HepG2 (cell line): ENCODE data around the gene ANKRD11. TPM values are rescaled to one million over a fixed set of nuclear protein-coding genes. Genes with fewer than 3 reads are reported as not detected.

Experiments used
- ATAC-seq: fragments of 200-7000 bp; cut with Tn5 transposase; 3 replicates; pipeline ENCODE4 v1.9.1; 2020; ENCODE audit warnings: mild to moderate bottlenecking, moderate library complexity
- BruUV-seq: library from RNA; stranded (reverse); fragments of 400-500 nt; replicated peaks from 2 replicates; lab custom pipeline; 2021; lab: Mats Ljungman, UMichigan
- CTCF ChIA-PET: fragments of 300-600 bp; formaldehyde crosslinking; extraction: SDS; loops from one replicate; lab custom pipeline; 2021; ENCODE audit warnings: low total read pairs, inconsistent platforms, low intra/inter-chr PET ratio; lab: Yijun Ruan, JAX
- POLR2A ChIA-PET: fragments of 350-600 bp; sonication (Branson Sonifier 250); formaldehyde crosslinking; loops from one replicate; lab custom pipeline; 2020; ENCODE audit warnings: antibody characterized with exemption, inconsistent platforms; lab: Yijun Ruan, JAX
- DNase-seq: peaks from one replicate; pipeline ENCODE4 v3.0.0-alpha.2; 2015; ENCODE audit warnings: low spot score
- FAIRE-seq: peaks from 3 replicates; lab custom pipeline; 2011; peaks lifted over from hg19 to GRCh38; lab: Jason Lieb, UNC
- H2AFZ ChIP-seq: one replicate; pipeline ENCODE4 v1.6.1; 2011; ENCODE audit warnings: low read length, inconsistent platforms
- H3K27ac ChIP-seq: fragments of 300-600 bp; 3 replicates; pipeline ENCODE4 v1.8.0; 2011; ENCODE audit warnings: mixed run types, mild to moderate bottlenecking, mixed read lengths, low read length, inconsistent platforms; ENCODE audit not compliant: insufficient read depth; ENCODE audit errors: extremely low read length
- H3K27me3 ChIP-seq, 2 experiments: fragments of 200-600 bp in 1 of 2; 2 replicates in 1 of 2; 3 replicates in 1 of 2; pipeline versions ENCODE4 v1.6.0 to v1.8.0; 2011; ENCODE audit warnings: low read length in 2 of 2, mild to moderate bottlenecking in 2 of 2, moderate library complexity in 2 of 2, inconsistent platforms in 1 of 2; ENCODE audit not compliant: insufficient read depth in 2 of 2, control insufficient read depth in 1 of 2
- H3K36me3 ChIP-seq, 2 experiments: fragments of 200-600 bp in 1 of 2; replicated peaks in 1 of 2; 2 replicates in 1 of 2; 3 replicates in 1 of 2; pipeline versions ENCODE4 v1.5.1 to v1.8.0; 2011; ENCODE audit warnings: low read length in 2 of 2, inconsistent platforms in 1 of 2; ENCODE audit not compliant: insufficient read depth in 2 of 2, control insufficient read depth in 1 of 2
- H3K4me1 ChIP-seq: 2 replicates; pipeline ENCODE4 v1.5.1; 2012; ENCODE audit warnings: low read length, inconsistent platforms; ENCODE audit not compliant: insufficient read depth
- H3K4me2 ChIP-seq: 2 replicates; pipeline ENCODE4 v1.6.0; 2011; ENCODE audit warnings: low read depth, low read length, inconsistent platforms
- H3K4me3 ChIP-seq, 3 experiments: fragments of 200-600 bp in 1 of 3; sonication (generic), shearing (Covaris generic) in 1 of 3; replicated peaks in 1 of 3; 2 replicates each; pipeline ENCODE4 v1.5.1; 2011 to 2016; ENCODE audit warnings: low read length in 3 of 3, inconsistent platforms in 2 of 3, low read depth in 2 of 3, mild to moderate bottlenecking in 2 of 3, control low read depth in 1 of 3, mixed read lengths in 1 of 3; ENCODE audit not compliant: insufficient read depth in 1 of 3
- H3K79me2 ChIP-seq: one replicate; pipeline ENCODE4 v1.6.1; 2011; ENCODE audit warnings: low read length, inconsistent platforms; ENCODE audit not compliant: insufficient read depth
- H3K9ac ChIP-seq: 2 replicates; pipeline ENCODE4 v1.6.0; 2011; ENCODE audit warnings: mild to moderate bottlenecking, low read depth, low read length, inconsistent platforms; ENCODE audit not compliant: insufficient read depth
- H3K9me3 ChIP-seq: 2 replicates; pipeline ENCODE4 v1.5.1; 2012; ENCODE audit warnings: mild to moderate bottlenecking, low read length
- H4K20me1 ChIP-seq: 2 replicates; pipeline ENCODE4 v1.6.0; 2011; ENCODE audit warnings: inconsistent platforms, mild to moderate bottlenecking, low read length, moderate library complexity; ENCODE audit not compliant: insufficient read depth
- AKAP8 ChIP-seq: sonication (generic); formaldehyde crosslinking; IDR thresholded peaks from 2 replicates; pipeline ENCODE4 v1.5.1; 2020; ENCODE audit warnings: mild to moderate bottlenecking, missing genetic modification reagents
- KDM5A ChIP-seq: fragments of 200-600 bp; sonication (generic); IDR thresholded peaks from 2 replicates; pipeline ENCODE4 v1.7.0; 2018; ENCODE audit warnings: antibody characterized with exemption, mild to moderate bottlenecking, low read length, borderline replicate concordance
- RBM22 ChIP-seq: fragments of 200-400 bp; formaldehyde crosslinking; optimal IDR thresholded peaks from 2 replicates; pipeline ENCODE3; 2017; ENCODE audit warnings: mild to moderate bottlenecking, low read length, moderate library complexity
- ZNF121 ChIP-seq: sonication (generic); formaldehyde crosslinking; IDR thresholded peaks from 2 replicates; pipeline ENCODE4 v1.5.0; 2020; ENCODE audit warnings: mild to moderate bottlenecking, missing genetic modification reagents
- ZNF263 ChIP-seq: sonication (generic); formaldehyde crosslinking; IDR thresholded peaks from 2 replicates; pipeline ENCODE4 v1.4.0; 2020; ENCODE audit warnings: missing genetic modification reagents
- ZNF761 ChIP-seq: sonication (generic); formaldehyde crosslinking; conservative IDR thresholded peaks from 2 replicates; pipeline ENCODE4 v1.4.0; 2020; ENCODE audit warnings: mild to moderate bottlenecking, missing genetic modification reagents
- WGBS: methylation state at CpG from one replicate; pipeline ENCODE4 v1.1.6; 2017; ENCODE audit warnings: low lambda C conversion rate; 5-methylcytosine and 5-hydroxymethylcytosine counted together
- in situ Hi-C: cut with HindIII; loops from 2 replicates; pipeline ENCODE4 v1.10.0; 2017; ENCODE audit warnings: low pct_unique_long_range_greater_than_20kb; ENCODE audit not compliant: extremely low pct_ligation_motif_present
- intact Hi-C: fragments of 100-400 bp; cut with micrococcal nuclease; formaldehyde crosslinking; loops from one replicate; pipeline ENCODE4 v1.10.0; 2022; ENCODE audit not compliant: unreplicated experiment
- polyA plus RNA-seq, 8 experiments: library from polyadenylated mRNA; depleted of rRNA in 3 of 8; stranded (reverse) in 7 of 8; unstranded in 1 of 8; fragments of >200 nt; fragmentation: Illumina TruSeq in 4 of 8; extraction: Trizol in 4 of 8; gene quantifications; 2 replicates each; pipeline versions ENCODE4 v1.2.1 to v1.2.3, GENCODE V29; 2011 to 2016; ENCODE audit warnings: low read depth in 4 of 8, missing spikeins in 1 of 8, mixed read lengths in 1 of 8; ENCODE audit not compliant: insufficient read depth in 1 of 8
- total RNA-seq, 5 experiments: library from RNA; depleted of rRNA; stranded (reverse); fragments of >200 nt; fragmentation: Illumina TruSeq; extraction: Trizol; gene quantifications; 2 replicates each; pipeline ENCODE4 v1.2.3, GENCODE V29; 2016; ENCODE audit warnings: low read depth in 1 of 5

The ANKRD11 gene
- total and polyA plus RNA-seq, 2 of the 13 experiments (the other 11 are each of a cell fraction or from before 2014, with no cell fraction given) = 21.4 to 38.4 TPM

DNA sequence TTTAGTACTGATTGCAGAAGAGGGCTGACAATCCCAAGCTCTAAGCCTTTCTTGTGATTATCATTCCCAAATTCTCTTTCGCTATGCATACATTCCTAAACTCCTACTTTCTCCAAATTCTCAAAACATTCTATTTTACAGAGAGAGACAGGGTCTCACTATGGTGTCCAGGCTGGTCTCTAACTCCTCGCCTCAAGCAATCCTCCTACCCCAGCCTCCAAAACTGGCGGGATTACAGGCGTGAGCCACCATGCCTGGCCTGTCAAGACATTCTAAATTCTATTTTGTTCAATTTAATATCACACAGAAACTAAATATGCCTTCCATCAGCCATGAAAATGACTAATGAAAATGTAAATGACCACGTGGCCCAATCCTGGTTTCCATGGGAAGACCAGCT lies 39.8 kb downstream of the ANKRD11 start:
- Histone ChIP-seq H3K27me3 (no peaks in the 10 kb centered on the region), H2AFZ (no peak overlapping the region), H3K9ac (no peak overlapping the region), H3K36me3 (peaks cover 0 to 5% of the 10 kb centered on the region in 2 experiments; a peak in 3 of 5 replicates), H4K20me1 (peaks cover 100% of the 10 kb centered on the region), H3K9me3 (no peaks in the 10 kb centered on the region), H3K4me3 (no peak overlapping the region), H3K79me2 (peaks cover 94% of the 10 kb centered on the region), H3K27ac (no peak overlapping the region), H3K4me1 (peaks cover 79% of the 10 kb centered on the region), H3K4me2 (no peak overlapping the region)
- FAIRE-seq (no peak), ATAC-seq (no peak), DNase-seq (no peak)
- TF ChIP-seq KDM5A = no peak
- TF ChIP-seq RBM22 = peak; percentile 38
- TF ChIP-seq ZNF121 (CRISPR knock-in tag) = 0 out of 2 replicates have a peak, but pooled peaks have one; percentile 27
- CTCF ChIA-PET = no interaction called here
- WGBS = 94% methylated on average over 5 of the region's 5 CpGs
- intact Hi-C loops (no loop called here), in situ Hi-C loops (no loop called here)
- POLR2A ChIA-PET = interaction anchor here (1.3 kb wide), 1 partner anchor 86 kb away, joined by 3 read pairs; no protein-coding TSS in a partner anchor
- BruUV-seq = no TSS peak

DNA sequence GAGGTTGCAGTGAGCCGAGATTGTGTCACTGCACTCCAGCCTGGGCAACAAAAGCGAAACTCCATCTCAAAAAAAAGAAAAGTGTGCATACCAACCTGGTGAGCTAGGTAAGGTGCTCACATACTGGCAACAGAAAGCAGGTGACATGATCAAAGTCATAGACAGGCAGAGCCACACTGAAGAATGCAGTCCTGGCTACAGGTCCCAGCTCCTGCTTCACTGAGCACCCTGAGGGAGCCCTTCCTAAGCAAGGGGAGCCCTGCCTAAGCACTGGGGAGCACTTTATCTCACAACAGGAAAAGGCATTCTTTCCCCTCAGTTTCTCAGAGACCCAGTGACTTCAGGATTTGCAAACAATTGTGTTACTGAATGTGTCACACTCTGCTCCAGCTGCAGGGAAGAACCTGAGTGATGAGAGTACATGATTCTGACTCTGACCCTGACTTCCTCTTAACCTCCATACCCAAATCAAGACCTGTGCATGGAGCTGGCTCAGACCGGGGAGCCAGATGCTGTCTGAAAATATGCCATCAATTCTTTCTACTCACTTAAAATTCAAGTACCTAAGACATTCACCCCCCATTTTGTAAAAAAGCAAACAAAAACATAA lies 40.5 kb downstream of the ANKRD11 start:
- Histone ChIP-seq H3K9ac (no peak overlapping the region), H3K36me3 (peaks cover 0 to 5% of the 10 kb centered on the region in 2 experiments; a peak in 2 of 5 replicates), H3K4me1 (peaks cover 81% of the 10 kb centered on the region), H3K9me3 (no peaks in the 10 kb centered on the region), H3K27ac (no peak overlapping the region), H2AFZ (no peak overlapping the region), H3K27me3 (no peaks in the 10 kb centered on the region), H3K4me2 (no peak overlapping the region), H4K20me1 (peaks cover 100% of the 10 kb centered on the region), H3K79me2 (peaks cover 95% of the 10 kb centered on the region), H3K4me3 (no peak overlapping the region)
- no TSS peak for BruUV-seq
- in situ Hi-C loops = no loop called here
- 89% methylated on average over 3 of the region's 3 CpGs for WGBS
- ChIA-PET CTCF (no interaction called here), POLR2A (interaction anchor here (1.3 kb wide), 1 partner anchor 85 kb away, joined by 3 read pairs; no protein-coding TSS in a partner anchor)
- FAIRE-seq (no peak), DNase-seq (no peak), ATAC-seq (peak; percentile 27)
- intact Hi-C loops = no loop called here
- TF ChIP-seq RBM22 = peak; percentile 64
- 0 out of 2 replicates have a peak, but pooled peaks have one; percentile 26 for TF ChIP-seq AKAP8 (CRISPR knock-in tag)
- no peak for TF ChIP-seq ZNF761 (CRISPR knock-in tag)
- peak; percentile 71 for TF ChIP-seq ZNF263 (CRISPR knock-in tag)
